ENCODE results near the gene DDIT4L. TPM values are rescaled to one million over a fixed set of nuclear protein-coding genes. Genes with fewer than 3 reads are reported as not detected.
"Not testable (repeated sequence)": the region's sequence is repeated elsewhere in the genome, so short reads cannot be mapped to it uniquely, and the experiment has no call there.

DDIT4L gene
- 0.56 and 0.76 TPM in 2 replicates for total RNA-seq

- H3K27me3 Mint-ChIP-seq = peaks cover 45% of the 10 kb centered on the region
- peak; percentile 67 for DNase-seq
- no peaks in the 10 kb centered on the region for H3K36me3 Mint-ChIP-seq (ENCODE audit: low read depth)
- peak within 1 kb of the TSS; percentile 76 for H3K4me3 Mint-ChIP-seq
- H3K27ac Mint-ChIP-seq = no peak within 1 kb of the TSS
- H3K9me3 Mint-ChIP-seq = no peaks in the 10 kb centered on the region
- intact Hi-C loops (cut with micrococcal nuclease) = loop anchor here (10.0 kb wide), 1 partner anchor 95 kb away; no protein-coding TSS in a partner anchor
- H3K4me1 Mint-ChIP-seq = peaks cover 17% of the 10 kb centered on the region
These were observed at the start of gene DDIT4L for GRCh38 chr4:100189820-100190642. DDIT4L (minus strand) TSS chr4:100190468; CDS start chr4:100189983, 485 bp downstream.

GRCh38 chr4:100240008-100240407 lies 49.7 kb upstream of the DDIT4L start:
- Mint-ChIP-seq H3K27ac (no peak overlapping the region), H3K36me3 (ENCODE audit: low read depth) (no peaks in the 10 kb centered on the region), H3K4me1 (peaks cover 6% of the 10 kb centered on the region), H3K9me3 (peaks cover 7% of the 10 kb centered on the region), H3K4me3 (no peak overlapping the region), H3K27me3 (no peaks in the 10 kb centered on the region)
- intact Hi-C loops (cut with micrococcal nuclease) = no loop called here
- no peak for DNase-seq

- Mint-ChIP-seq H3K4me3 (no peak overlapping the region), H3K4me1 (no peaks in the 10 kb centered on the region), H3K27ac (no peak overlapping the region), H3K9me3 (peaks cover 15% of the 10 kb centered on the region), H3K36me3 (ENCODE audit: low read depth) (no peaks in the 10 kb centered on the region), H3K27me3 (no peaks in the 10 kb centered on the region)
- intact Hi-C loops (cut with micrococcal nuclease) = no loop called here
- DNase-seq = no peak
These were observed 34.5 kb upstream of the DDIT4L start for GRCh38 chr4:100224721-100225120.

- Mint-ChIP-seq H3K27me3 (no peaks in the 10 kb centered on the region), H3K9me3 (peaks cover 9% of the 10 kb centered on the region), H3K4me3 (no peak overlapping the region), H3K36me3 (ENCODE audit: low read depth) (no peaks in the 10 kb centered on the region), H3K27ac (no peak overlapping the region), H3K4me1 (no peaks in the 10 kb centered on the region)
- no peak for DNase-seq
- intact Hi-C loops (cut with micrococcal nuclease) = no loop called here
These were observed 33.9 kb upstream of the DDIT4L start for GRCh38 chr4:100224160-100224559.

- Mint-ChIP-seq H3K27me3 (peaks cover 14% of the 10 kb centered on the region), H3K4me3 (no peak overlapping the region), H3K9me3 (no peaks in the 10 kb centered on the region), H3K36me3 (ENCODE audit: low read depth) (no peaks in the 10 kb centered on the region), H3K4me1 (peaks cover 9% of the 10 kb centered on the region), H3K27ac (peak overlapping the region; percentile 2)
- intact Hi-C loops (cut with micrococcal nuclease) = loop anchor here (1.0 kb wide), 1 partner anchor 9 kb away; no protein-coding TSS in a partner anchor
- DNase-seq = peak; percentile 69
These were observed 18.7 kb upstream of the DDIT4L start for GRCh38 chr4:100208964-100209363.

GRCh38 chr4:100208459-100208858 lies 18.2 kb upstream of the DDIT4L start:
- Mint-ChIP-seq H3K27ac (no peak overlapping the region), H3K4me1 (peaks cover 9% of the 10 kb centered on the region), H3K27me3 (peaks cover 14% of the 10 kb centered on the region), H3K36me3 (ENCODE audit: low read depth) (no peaks in the 10 kb centered on the region), H3K9me3 (no peaks in the 10 kb centered on the region), H3K4me3 (no peak overlapping the region)
- intact Hi-C loops (cut with micrococcal nuclease) = loop anchor here (1.0 kb wide), 1 partner anchor 8 kb away; no protein-coding TSS in a partner anchor
- DNase-seq = no peak

- Mint-ChIP-seq H3K4me3 (no peak overlapping the region), H3K9me3 (no peaks in the 10 kb centered on the region), H3K27ac (no peak overlapping the region), H3K4me1 (peaks cover 9% of the 10 kb centered on the region), H3K36me3 (ENCODE audit: low read depth) (no peaks in the 10 kb centered on the region), H3K27me3 (peaks cover 12% of the 10 kb centered on the region)
- DNase-seq = no peak
- intact Hi-C loops (cut with micrococcal nuclease) = no loop called here
These were observed 16.6 kb upstream of the DDIT4L start for GRCh38 chr4:100206850-100207249.

- Mint-ChIP-seq H3K36me3 (ENCODE audit: low read depth) (no peaks in the 10 kb centered on the region), H3K27me3 (peaks cover 12% of the 10 kb centered on the region), H3K9me3 (no peaks in the 10 kb centered on the region), H3K4me3 (no peak overlapping the region), H3K4me1 (no peaks in the 10 kb centered on the region), H3K27ac (no peak overlapping the region)
- DNase-seq = no peak
- intact Hi-C loops (cut with micrococcal nuclease) = loop anchor here (10.0 kb wide), 1 partner anchor 103 kb away; no protein-coding TSS in a partner anchor
These were observed 7.8 kb upstream of the DDIT4L start for GRCh38 chr4:100198061-100198460.

- H3K9me3 Mint-ChIP-seq; H3K36me3 Mint-ChIP-seq (ENCODE audit: low read depth); DNase-seq; H3K27ac Mint-ChIP-seq; H3K4me3 Mint-ChIP-seq; H3K4me1 Mint-ChIP-seq: not testable (repeated sequence)
- peaks cover 14% of the 10 kb centered on the region for H3K27me3 Mint-ChIP-seq
- intact Hi-C loops (cut with micrococcal nuclease) = loop anchor here (10.0 kb wide), 1 partner anchor 102 kb away; no protein-coding TSS in a partner anchor
These were observed 6.3 kb upstream of the DDIT4L start for GRCh38 chr4:100196388-100197071.

- H3K4me1 Mint-ChIP-seq = peaks cover 17% of the 10 kb centered on the region
- H3K9me3 Mint-ChIP-seq = no peaks in the 10 kb centered on the region
- H3K4me3 Mint-ChIP-seq = peak overlapping the region; percentile 76
- H3K27me3 Mint-ChIP-seq = peaks cover 45% of the 10 kb centered on the region
- no peak overlapping the region for H3K27ac Mint-ChIP-seq
- H3K36me3 Mint-ChIP-seq (ENCODE audit: low read depth) = no peaks in the 10 kb centered on the region
- intact Hi-C loops (cut with micrococcal nuclease) = loop anchor here (10.0 kb wide), 1 partner anchor 96 kb away; no protein-coding TSS in a partner anchor
- DNase-seq = peak; percentile 60
These were observed 654 bp upstream of the DDIT4L start for GRCh38 chr4:100190643-100191600.

- Mint-ChIP-seq H3K36me3 (ENCODE audit: low read depth) (no peaks in the 10 kb centered on the region), H3K9me3 (no peaks in the 10 kb centered on the region), H3K27ac (no peak overlapping the region), H3K27me3 (peaks cover 44% of the 10 kb centered on the region), H3K4me3 (peak overlapping the region; percentile 76), H3K4me1 (peaks cover 17% of the 10 kb centered on the region)
- intact Hi-C loops (cut with micrococcal nuclease) = no loop called here
- DNase-seq = no peak
These were observed 1.4 kb downstream of the DDIT4L start for GRCh38 chr4:100188829-100189228.

- Mint-ChIP-seq H3K4me3 (no peak overlapping the region), H3K27ac (no peak overlapping the region), H3K4me1 (peaks cover 17% of the 10 kb centered on the region), H3K36me3 (ENCODE audit: low read depth) (no peaks in the 10 kb centered on the region), H3K9me3 (no peaks in the 10 kb centered on the region), H3K27me3 (peaks cover 40% of the 10 kb centered on the region)
- intact Hi-C loops (cut with micrococcal nuclease) = no loop called here
- DNase-seq = no peak
These were observed 2.5 kb downstream of the DDIT4L start for GRCh38 chr4:100187781-100188180.

- H3K36me3 Mint-ChIP-seq (ENCODE audit: low read depth) = no peaks in the 10 kb centered on the region
- intact Hi-C loops (cut with micrococcal nuclease) = no loop called here
- H3K27ac Mint-ChIP-seq = no peak overlapping the region
- no peak for DNase-seq
- H3K4me3 Mint-ChIP-seq = no peak overlapping the region
- H3K9me3 Mint-ChIP-seq = no peaks in the 10 kb centered on the region
- peaks cover 7% of the 10 kb centered on the region for H3K4me1 Mint-ChIP-seq
- H3K27me3 Mint-ChIP-seq = peaks cover 32% of the 10 kb centered on the region
These were observed 5.5 kb downstream of the DDIT4L start for GRCh38 chr4:100184787-100185186.

All from activated CD4-positive, alpha-beta T cell treated with anti-CD3 and anti-CD28 coated beads, Interleukin-2, amount 10 ng/mL, durations not matched to agents 24 days and 14 days (primary cell).